ENCODE measurements around the gene GJD3. TPM values are rescaled to one million over a fixed set of nuclear protein-coding genes. Genes with fewer than 3 reads are reported as not detected.
A peak's percentile ranks its signal among the peaks of the same experiment; 100 is the strongest.

The GJD3 gene
- total and polyA plus RNA-seq, 2 donors (not counting 3 experiments of a cell fraction or from before 2014, with no cell fraction given), result 0.10 to 0.40 TPM

DNA sequence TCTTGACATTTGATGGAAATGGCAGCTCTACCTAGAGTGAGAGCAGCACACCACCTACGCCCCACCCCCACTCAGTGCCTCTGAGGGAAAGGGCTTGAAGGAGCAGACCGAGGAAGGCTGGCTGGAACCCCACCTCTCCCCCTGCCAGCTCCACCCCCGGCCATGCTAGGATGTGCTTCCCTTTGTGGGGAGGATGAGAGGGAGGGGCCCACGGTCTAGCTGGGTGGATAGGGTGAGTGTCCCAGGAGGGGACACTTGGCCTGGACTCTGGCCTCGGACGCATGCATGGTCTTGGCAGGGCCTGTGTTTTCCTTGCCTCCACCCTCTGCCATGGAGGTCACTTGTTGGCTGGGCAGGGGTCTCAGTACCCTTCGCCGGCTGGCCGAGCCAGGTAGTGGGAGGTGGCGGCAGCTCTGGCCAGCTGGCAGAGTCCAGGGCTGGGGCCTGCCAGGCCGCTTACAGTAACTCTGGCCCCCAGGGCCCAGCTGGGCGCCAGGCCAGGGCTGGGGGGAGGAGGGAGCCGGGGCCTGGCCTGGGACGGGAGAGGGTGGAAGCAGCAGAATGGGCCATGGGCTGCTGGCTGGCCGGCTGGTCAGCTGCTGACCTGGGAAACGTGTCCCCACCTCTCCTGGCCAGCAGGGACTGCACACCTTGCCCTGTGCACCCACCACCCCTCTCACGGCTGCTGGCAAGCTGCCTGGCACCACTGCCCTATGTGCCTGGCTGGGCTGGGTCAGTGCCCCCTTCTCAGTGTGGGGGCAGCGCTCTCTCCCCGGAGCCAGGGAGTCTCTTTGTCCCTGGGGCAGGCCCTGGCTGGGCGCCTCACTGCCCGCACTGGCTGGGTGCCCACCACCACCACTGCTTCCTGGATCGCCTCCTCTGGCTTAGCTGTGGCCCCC lies 32.5 kb downstream of the GJD3 start:
- dilution Hi-C loops (cut with MboI; ENCODE audit: extremely low pct_ligation_motif_present, low sequenced_read_pairs), result no loop called here
- Histone ChIP-seq H4K20me1 (replicated peaks; ENCODE audit: control insufficient read depth, extremely low read depth, insufficient read depth, low read length) (no peaks in the 10 kb centered on the region), H3K9ac (replicated peaks; ENCODE audit: extremely low read depth, insufficient read depth, low read length) (no peak overlapping the region), H3K4me2 (ENCODE audit: insufficient read depth, low read length) (no peak overlapping the region), H3K9me3 (replicated peaks; ENCODE audit: control insufficient read depth, insufficient read depth, low read length) (no peaks in the 10 kb centered on the region), H3K36me3 (ENCODE audit: control insufficient read depth in 2 of 2, extremely low read depth in 1 of 2, insufficient read depth in 2 of 2, low read length in 2 of 2) (peaks cover 0 to 3% of the 10 kb centered on the region in 2 experiments), H3K27me3 (ENCODE audit: control insufficient read depth in 2 of 2, insufficient read depth in 2 of 2, low read length in 2 of 2) (no peaks in the 10 kb centered on the region), H2AFZ (ENCODE audit: low read depth, low read length) (no peak overlapping the region), H3K9me1 (replicated peaks; ENCODE audit: control insufficient read depth, extremely low read depth, insufficient read depth, low read length) (no peaks in the 10 kb centered on the region), H3K4me3 (replicated peaks in 1 of 3; ENCODE audit: insufficient read depth in 1 of 3, low read depth in 1 of 3, low read length in 3 of 3) (no peak overlapping the region), H3K79me2 (ENCODE audit: control insufficient read depth, insufficient read depth, low read length) (peaks cover 58% of the 10 kb centered on the region), H3K4me1 (ENCODE audit: control insufficient read depth, extremely low read depth, insufficient read depth, low read length) (peaks cover 38% of the 10 kb centered on the region), H3K27ac (ENCODE audit: insufficient read depth, low read depth, low read length) (peak overlapping the region; percentile 61)
- no TSS peak for BruUV-seq (replicated peaks)
- FAIRE-seq (peak; percentile 49), DNase-seq (ENCODE audit: low read depth, low spot score) (peak; percentile 73)
- ChIA-PET POLR2A (interaction anchor here (0.5 to 1.5 kb wide), 2 partner anchors 15 to 17 kb away, joined by 3 to 4 read pairs; no protein-coding TSS in a partner anchor), CTCF (interaction anchor here (0.6 to 2.7 kb wide), 9 partner anchors 9 to 29 kb away, joined by 3 to 10 read pairs (median 6); no protein-coding TSS in a partner anchor)
- TF ChIP-seq, protein P1, sequence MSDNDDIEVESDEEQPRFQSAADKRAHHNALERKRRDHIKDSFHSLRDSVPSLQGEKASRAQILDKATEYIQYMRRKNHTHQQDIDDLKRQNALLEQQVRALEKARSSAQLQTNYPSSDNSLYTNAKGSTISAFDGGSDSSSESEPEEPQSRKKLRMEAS (IDR thresholded peaks at IDR 0.05; ENCODE audit: insufficient read depth, insufficient read length), result no peak
- peak; percentile 30 for TF ChIP-seq POLR2A (IDR thresholded peaks at IDR 0.05; ENCODE audit: low read depth, low read length)
- intact Hi-C loops (cut with micrococcal nuclease), result loop anchor here (1.0 kb wide), 2 partner anchors 9 kb away; no protein-coding TSS in a partner anchor

DNA sequence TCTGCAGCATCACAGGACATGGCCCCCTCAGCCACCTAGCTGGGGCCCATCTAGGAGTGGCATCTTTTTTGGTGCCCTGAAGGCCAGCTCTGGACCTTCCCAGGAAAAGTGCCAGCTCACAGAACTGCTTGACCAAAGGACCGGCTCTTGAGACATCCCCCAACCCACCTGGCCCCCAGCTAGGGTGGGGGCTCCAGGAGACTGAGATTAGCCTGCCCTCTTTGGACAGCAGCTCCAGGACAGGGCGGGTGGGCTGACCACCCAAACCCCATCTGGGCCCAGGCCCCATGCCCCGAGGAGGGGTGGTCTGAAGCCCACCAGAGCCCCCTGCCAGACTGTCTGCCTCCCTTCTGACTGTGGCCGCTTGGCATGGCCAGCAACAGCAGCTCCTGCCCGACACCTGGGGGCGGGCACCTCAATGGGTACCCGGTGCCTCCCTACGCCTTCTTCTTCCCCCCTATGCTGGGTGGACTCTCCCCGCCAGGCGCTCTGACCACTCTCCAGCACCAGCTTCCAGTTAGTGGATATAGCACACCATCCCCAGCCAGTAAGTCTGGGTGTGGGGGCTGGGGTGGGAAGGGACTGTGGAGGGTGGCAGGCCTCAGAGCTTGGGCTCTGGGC lies 33.6 kb downstream of the GJD3 start:
- POLR2A ChIA-PET, result interaction anchor here (0.6 to 1.5 kb wide), 2 partner anchors 14 to 78 kb away, joined by 4 to 13 read pairs; no protein-coding TSS in a partner anchor
- peaks cover 0 to 3% of the 10 kb centered on the region in 2 experiments for H3K36me3 ChIP-seq (ENCODE audit: control insufficient read depth in 2 of 2, extremely low read depth in 1 of 2, insufficient read depth in 2 of 2, low read length in 2 of 2)
- intact Hi-C loops (cut with micrococcal nuclease), result no loop called here
- H3K27ac ChIP-seq (ENCODE audit: insufficient read depth, low read depth, low read length), result no peak overlapping the region
- H3K27me3 ChIP-seq (ENCODE audit: control insufficient read depth in 2 of 2, insufficient read depth in 2 of 2, low read length in 2 of 2), result no peaks in the 10 kb centered on the region
- no TSS peak for BruUV-seq (replicated peaks)
- no peak for DNase-seq (ENCODE audit: low read depth, low spot score)
- H3K79me2 ChIP-seq (ENCODE audit: control insufficient read depth, insufficient read depth, low read length), result peaks cover 66% of the 10 kb centered on the region
- H3K4me1 ChIP-seq (ENCODE audit: control insufficient read depth, extremely low read depth, insufficient read depth, low read length), result peaks cover 47% of the 10 kb centered on the region
- no peaks in the 10 kb centered on the region for H3K9me3 ChIP-seq (replicated peaks; ENCODE audit: control insufficient read depth, insufficient read depth, low read length)
- no peaks in the 10 kb centered on the region for H4K20me1 ChIP-seq (replicated peaks; ENCODE audit: control insufficient read depth, extremely low read depth, insufficient read depth, low read length)
- H3K9ac ChIP-seq (replicated peaks; ENCODE audit: extremely low read depth, insufficient read depth, low read length), result no peak overlapping the region
- H3K4me3 ChIP-seq (replicated peaks in 1 of 3; ENCODE audit: insufficient read depth in 1 of 3, low read depth in 1 of 3, low read length in 3 of 3), result no peak overlapping the region
- FAIRE-seq, result no peak
- no peak for TF ChIP-seq JUN (IDR thresholded peaks at IDR 0.05; ENCODE audit: borderline replicate concordance, insufficient read depth, insufficient read length, low read depth)
- no peak for TF ChIP-seq POLR2AphosphoS5 (IDR thresholded peaks at IDR 0.05; ENCODE audit: insufficient read depth, low read depth, low read length)
- no peak for TF ChIP-seq POLR2A (IDR thresholded peaks at IDR 0.05; ENCODE audit: low read depth, low read length)
- TF ChIP-seq GATA2 (IDR thresholded peaks at IDR 0.05; ENCODE audit: insufficient read depth, insufficient read length, low read depth, low read length), result no peak
- TF ChIP-seq, protein P1 (IDR thresholded peaks at IDR 0.05; ENCODE audit: insufficient read depth, insufficient read length), result no peak
- no peak for TF ChIP-seq EZH2 (IDR thresholded peaks at IDR 0.05; ENCODE audit: borderline replicate concordance, low read depth, low read length, severe bottlenecking)
- no peak for TF ChIP-seq MYC (IDR thresholded peaks at IDR 0.05; ENCODE audit: low read depth, low read length)
- TF ChIP-seq FOS (IDR thresholded peaks at IDR 0.05; ENCODE audit: borderline replicate concordance, insufficient read depth, low read length), result no peak
- TF ChIP-seq, protein P2, sequence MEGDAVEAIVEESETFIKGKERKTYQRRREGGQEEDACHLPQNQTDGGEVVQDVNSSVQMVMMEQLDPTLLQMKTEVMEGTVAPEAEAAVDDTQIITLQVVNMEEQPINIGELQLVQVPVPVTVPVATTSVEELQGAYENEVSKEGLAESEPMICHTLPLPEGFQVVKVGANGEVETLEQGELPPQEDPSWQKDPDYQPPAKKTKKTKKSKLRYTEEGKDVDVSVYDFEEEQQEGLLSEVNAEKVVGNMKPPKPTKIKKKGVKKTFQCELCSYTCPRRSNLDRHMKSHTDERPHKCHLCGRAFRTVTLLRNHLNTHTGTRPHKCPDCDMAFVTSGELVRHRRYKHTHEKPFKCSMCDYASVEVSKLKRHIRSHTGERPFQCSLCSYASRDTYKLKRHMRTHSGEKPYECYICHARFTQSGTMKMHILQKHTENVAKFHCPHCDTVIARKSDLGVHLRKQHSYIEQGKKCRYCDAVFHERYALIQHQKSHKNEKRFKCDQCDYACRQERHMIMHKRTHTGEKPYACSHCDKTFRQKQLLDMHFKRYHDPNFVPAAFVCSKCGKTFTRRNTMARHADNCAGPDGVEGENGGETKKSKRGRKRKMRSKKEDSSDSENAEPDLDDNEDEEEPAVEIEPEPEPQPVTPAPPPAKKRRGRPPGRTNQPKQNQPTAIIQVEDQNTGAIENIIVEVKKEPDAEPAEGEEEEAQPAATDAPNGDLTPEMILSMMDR (IDR thresholded peaks at IDR 0.05; ENCODE audit: extremely low read depth in 1 of 2, insufficient read depth in 1 of 2, low read depth in 1 of 2, low read length in 2 of 2), result no peak
- H3K4me2 ChIP-seq (ENCODE audit: insufficient read depth, low read length), result no peak overlapping the region
- H2AFZ ChIP-seq (ENCODE audit: low read depth, low read length), result no peak overlapping the region
- CTCF ChIA-PET, result interaction anchor here (0.6 to 2.7 kb wide), 8 partner anchors 9 to 28 kb away, joined by 3 to 10 read pairs (median 3); no protein-coding TSS in a partner anchor
- dilution Hi-C loops (cut with MboI; ENCODE audit: extremely low pct_ligation_motif_present, low sequenced_read_pairs), result no loop called here
- no peaks in the 10 kb centered on the region for H3K9me1 ChIP-seq (replicated peaks; ENCODE audit: control insufficient read depth, extremely low read depth, insufficient read depth, low read length)

Data from endothelial cell of umbilical vein (primary cell).